ENCODE results near the gene LIPI.

LIPI gene

GRCh38 chr21:14076143-14076806, 134.5 kb downstream of the LIPI start:
- Mint-ChIP-seq H3K4me1 (no peaks in the 10 kb centered on the region), H3K27me3 (ENCODE audit: low read depth) (no peaks in the 10 kb centered on the region), H3K27ac (no peak overlapping the region), H3K9me3 (peaks cover 50% of the 10 kb centered on the region), H3K4me3 (no peak overlapping the region), H3K36me3 (ENCODE audit: low read depth) (peaks cover 27% of the 10 kb centered on the region)
- no peak for TF ChIP-seq CTCF (IDR thresholded peaks at IDR 0.05; ENCODE audit: unreplicated experiment in 3 of 3)

DNA sequence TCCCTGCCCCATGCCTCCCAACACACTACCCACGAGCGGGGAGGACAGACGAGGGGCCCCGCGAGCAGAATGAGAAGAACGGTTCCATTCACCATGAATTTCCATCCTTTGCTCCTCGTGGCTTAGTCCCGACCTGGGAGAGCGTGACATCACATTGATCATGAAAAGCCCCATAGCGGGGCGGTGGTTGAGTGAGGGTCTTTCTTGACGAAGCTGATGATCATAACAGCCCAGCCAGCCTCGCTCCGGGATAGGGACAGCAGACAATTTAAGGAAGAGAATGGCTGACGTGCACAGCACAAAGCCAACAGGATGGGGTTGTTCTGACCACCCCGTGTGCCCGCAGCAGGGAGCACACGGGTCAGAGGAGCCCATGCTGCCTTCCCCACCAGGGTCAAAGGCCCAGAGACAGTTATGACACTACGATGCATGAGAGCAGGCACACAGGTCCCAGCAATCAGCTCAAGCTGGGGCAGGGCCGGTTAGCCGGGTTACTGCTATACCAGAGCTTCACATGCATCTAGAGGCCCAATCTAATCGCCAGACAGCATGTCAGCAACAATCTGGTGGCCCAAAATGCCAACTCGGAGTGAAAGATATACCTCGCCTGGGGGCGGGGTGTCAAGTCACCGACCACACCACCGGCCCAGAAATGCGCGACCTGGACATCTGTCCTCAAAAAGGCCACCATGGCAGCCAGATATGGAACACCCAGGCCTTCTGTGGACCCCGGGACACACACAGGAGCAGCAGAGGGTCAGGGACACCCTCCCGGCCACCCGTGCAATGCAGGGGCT, 135.2 kb downstream of the LIPI start:
- Mint-ChIP-seq H3K4me3 (no peak overlapping the region), H3K27me3 (ENCODE audit: low read depth) (no peaks in the 10 kb centered on the region), H3K4me1 (no peaks in the 10 kb centered on the region), H3K36me3 (ENCODE audit: low read depth) (peaks cover 24% of the 10 kb centered on the region), H3K9me3 (peaks cover 48% of the 10 kb centered on the region), H3K27ac (no peak overlapping the region)
- TF ChIP-seq CTCF (IDR thresholded peaks at IDR 0.05; ENCODE audit: unreplicated experiment in 3 of 3), result no peak

GRCh38 chr21:14074177-14074576, 136.6 kb downstream of the LIPI start:
- H3K27me3 Mint-ChIP-seq (ENCODE audit: low read depth), result no peaks in the 10 kb centered on the region
- peaks cover 44% of the 10 kb centered on the region for H3K9me3 Mint-ChIP-seq
- no peak overlapping the region for H3K4me3 Mint-ChIP-seq
- no peak overlapping the region for H3K27ac Mint-ChIP-seq
- H3K4me1 Mint-ChIP-seq, result no peaks in the 10 kb centered on the region
- H3K36me3 Mint-ChIP-seq (ENCODE audit: low read depth), result peaks cover 27% of the 10 kb centered on the region
- no peak for TF ChIP-seq CTCF (IDR thresholded peaks at IDR 0.05; ENCODE audit: unreplicated experiment in 3 of 3)

- Mint-ChIP-seq H3K27ac (no peak overlapping the region), H3K4me1 (no peaks in the 10 kb centered on the region), H3K36me3 (ENCODE audit: low read depth) (peaks cover 27% of the 10 kb centered on the region), H3K4me3 (no peak overlapping the region), H3K27me3 (ENCODE audit: low read depth) (no peaks in the 10 kb centered on the region), H3K9me3 (peaks cover 39% of the 10 kb centered on the region)
- TF ChIP-seq CTCF (IDR thresholded peaks at IDR 0.05; ENCODE audit: unreplicated experiment in 3 of 3), result no peak
Observed at GRCh38 chr21:14073615-14074014, 137.1 kb downstream of the LIPI start.

- no peak overlapping the region for H3K4me3 Mint-ChIP-seq
- H3K27me3 Mint-ChIP-seq (ENCODE audit: low read depth), result no peaks in the 10 kb centered on the region
- H3K9me3 Mint-ChIP-seq, result peaks cover 33% of the 10 kb centered on the region
- peaks cover 22% of the 10 kb centered on the region for H3K36me3 Mint-ChIP-seq (ENCODE audit: low read depth)
- H3K27ac Mint-ChIP-seq, result no peak overlapping the region
- no peaks in the 10 kb centered on the region for H3K4me1 Mint-ChIP-seq
- no peak for TF ChIP-seq CTCF (IDR thresholded peaks at IDR 0.05; ENCODE audit: unreplicated experiment in 3 of 3)
Observed at GRCh38 chr21:14072761-14073535, 137.8 kb downstream of the LIPI start.

All from nephron (organoid).